Heart left ventricle (tissue), 16 donors: Measurements from ENCODE around the gene DPH2. TPM values are rescaled to one million over a fixed set of nuclear protein-coding genes. Genes with fewer than 3 reads are reported as not detected.

Source experiments
- ATAC-seq, 4 donors: fragments of 200-7000 bp; cut with Tn5 transposase; one replicate each; pipeline ENCODE4 v1.9.1; 2020 to 2022; ENCODE audit warnings: moderate library complexity in 4 of 4, mild to moderate bottlenecking in 3 of 4, moderate number of reproducible peaks in 1 of 4
- DNase-seq, 5 donors: peaks; one replicate each; pipeline ENCODE4 v3.0.0-alpha.2; 2020
- H3K27ac ChIP-seq, 12 donors: fragments of 200-600 bp; sonication (generic) in 4 of 12; one replicate each; pipeline versions ENCODE4 v1.5.0 to v1.8.0; 2016 to 2022; ENCODE audit warnings: mild to moderate bottlenecking in 2 of 12
- H3K27me3 ChIP-seq, 9 donors: fragments of 200-600 bp; sonication (generic) in 2 of 9; one replicate each; pipeline versions ENCODE4 v1.5.1 to v1.8.0; 2016 to 2022; ENCODE audit warnings: mild to moderate bottlenecking in 3 of 9
- H3K36me3 ChIP-seq, 9 donors: fragments of 200-600 bp; sonication (generic) in 2 of 9; one replicate each; pipeline versions ENCODE4 v1.5.0 to v1.8.0; 2018 to 2022; ENCODE audit warnings: mild to moderate bottlenecking in 2 of 9
- H3K4me1 ChIP-seq, 12 donors: fragments of 200-600 bp; sonication (generic) in 4 of 12; one replicate each; pipeline versions ENCODE4 v1.5.0 to v1.8.0; 2016 to 2022; ENCODE audit warnings: mild to moderate bottlenecking in 3 of 12
- H3K4me3 ChIP-seq, 12 donors: fragments of 200-600 bp; sonication (generic) in 4 of 12; one replicate each; pipeline versions ENCODE4 v1.5.0 to v1.8.0; 2017 to 2022; ENCODE audit warnings: mild to moderate bottlenecking in 9 of 12, moderate library complexity in 4 of 12
- H3K9me3 ChIP-seq, 12 donors: fragments of 200-600 bp; sonication (generic) in 4 of 12; one replicate each; pipeline versions ENCODE4 v1.5.0 to v1.8.0; 2016 to 2022; ENCODE audit warnings: mild to moderate bottlenecking in 1 of 12
- POLR2A ChIP-seq, 2 donors: fragments of 450-650 bp; IDR thresholded peaks; one replicate each; pipeline ENCODE4 v1.6.1; 2017; ENCODE audit warnings: antibody characterized with exemption in 2 of 2, mild to moderate bottlenecking in 2 of 2, moderate library complexity in 2 of 2
- WGBS, 4 donors: extraction: QIAGEN DNeasy Blood & Tissue Kit in 2 of 4; methylation state at CpG; one replicate each; pipeline versions ENCODE4 v1.1.5 to v1.1.7; 2013 to 2018; 5-methylcytosine and 5-hydroxymethylcytosine counted together
- intact Hi-C, 10 donors: fragments of 100-400 bp; cut with DNase I; formaldehyde crosslinking; loops; one replicate each; pipeline versions ENCODE4 v1.11.1 to v1.14.2; 2022
- polyA plus RNA-seq, 2 donors: library from polyadenylated mRNA; stranded (reverse); fragments of 200-250 nt; gene quantifications; one replicate each; pipeline ENCODE4 v1.2.3, GENCODE V29; 2013
- total RNA-seq, 9 donors: library from RNA; depleted of rRNA in 2 of 9; stranded (reverse); fragments of >200 nt in 2 of 9; fragmentation: NEBNext Ultra II Directional in 3 of 9; extraction: Animal tissue kit (Norgen Biotek cat#: 25700) in 3 of 9; gene quantifications; one replicate each; pipeline versions ENCODE4 v1.1.0 to v1.2.4, GENCODE V29; 2016 to 2023
- TF ChIP-seq, protein P1 (sequence below), 12 donors: fragments of 200-600 bp; sonication (generic) in 4 of 12; IDR thresholded peaks; one replicate each; pipeline versions ENCODE4 v1.5.0 to v1.8.0; 2018 to 2022; ENCODE audit warnings: antibody characterized with exemption in 12 of 12, mild to moderate bottlenecking in 5 of 12
- donor health status: ischemic (EF 13 %, LVEDD 7.1; RV severe dilation, severe dysfunction).
- donor health status: healthy with polysubstance abuse.
- donor health status: DM: no; HTN: yes; CAD: no.
- donor health status: DM: no; HTN: no; CAD: no.
- donor health status: ischemic (EF 25% LVEDD 6.9; RV normal size, moderate dysfunction).
- donor health status: ischemic (EF 25% LVEDD 5.7; RV mildly dilated, moderate dysfunction).
- donor health status: healthy.
- donor health status: DM: yes; HTN: yes; CAD: no.
- donor health status: ischemic (EF 35%, LVEDD 5.7; RV mildly dilated, moderate dysfunction).
- donor health status: nonischemic (EF 11% LVEDD 7.7; RV severe dilation, severe dysfunction).
- donor health status: DM: yes; HTN: yes; CAD: no.
- donor health status: PGD.
- donor health status: ischemic (EF 29% LVEDD 5.4; RV normal size, mild dysfunction).
- donor health status: nonischemic (EF 23%, LVEDD 6.1; RV moderate dilation, normal function).

The DPH2 gene
- total and polyA plus RNA-seq, 11 donors = 8.0 to 65.6 (median 14.7) TPM

DNA sequence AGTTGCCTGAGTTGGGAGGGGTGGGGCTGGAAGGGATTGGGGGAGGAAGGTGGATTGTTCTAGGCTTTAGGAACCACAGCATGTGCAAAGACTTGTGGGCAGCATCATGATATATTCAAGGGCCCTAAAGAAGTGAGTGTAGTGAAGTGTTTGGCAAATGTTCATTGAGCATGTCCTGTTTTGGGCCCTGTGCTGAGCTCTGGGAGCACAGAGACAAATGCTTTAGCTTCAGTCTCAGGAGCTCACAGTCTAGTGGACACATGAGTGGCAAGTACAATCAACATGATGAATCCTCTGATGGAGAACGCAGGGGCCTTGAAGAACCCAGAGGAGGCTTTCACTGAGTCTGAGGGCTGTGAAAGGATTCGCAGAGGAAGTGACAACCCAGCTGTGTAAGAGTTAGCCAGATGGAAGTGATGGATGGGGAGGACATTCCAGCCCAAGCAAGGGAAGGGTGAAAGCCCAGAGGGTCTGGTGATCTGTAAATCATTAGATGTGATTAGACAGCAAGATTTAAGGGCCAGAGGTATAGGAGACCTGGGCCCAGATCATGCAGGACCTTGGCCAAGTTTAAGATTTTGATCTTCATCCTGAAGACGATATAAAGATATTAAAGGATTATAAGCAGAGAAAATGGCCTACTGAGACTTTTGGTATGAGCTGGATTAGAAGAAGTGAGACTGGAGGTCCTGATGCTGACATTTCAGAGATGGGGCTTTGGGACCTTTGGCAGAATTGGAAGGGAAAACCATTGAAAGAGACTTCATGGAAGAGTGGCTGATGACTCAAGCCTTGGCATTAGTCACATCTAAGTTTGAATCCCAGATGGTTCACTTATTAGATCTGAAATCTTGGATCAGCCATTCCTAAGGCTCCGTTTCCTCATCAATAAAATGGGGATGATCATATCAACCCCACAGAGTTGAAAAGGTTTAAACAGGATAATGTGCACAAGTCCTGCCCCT, 18.5 kb upstream of the DPH2 start:
- intact Hi-C loops = no loop called here
- TF ChIP-seq, protein P1, sequence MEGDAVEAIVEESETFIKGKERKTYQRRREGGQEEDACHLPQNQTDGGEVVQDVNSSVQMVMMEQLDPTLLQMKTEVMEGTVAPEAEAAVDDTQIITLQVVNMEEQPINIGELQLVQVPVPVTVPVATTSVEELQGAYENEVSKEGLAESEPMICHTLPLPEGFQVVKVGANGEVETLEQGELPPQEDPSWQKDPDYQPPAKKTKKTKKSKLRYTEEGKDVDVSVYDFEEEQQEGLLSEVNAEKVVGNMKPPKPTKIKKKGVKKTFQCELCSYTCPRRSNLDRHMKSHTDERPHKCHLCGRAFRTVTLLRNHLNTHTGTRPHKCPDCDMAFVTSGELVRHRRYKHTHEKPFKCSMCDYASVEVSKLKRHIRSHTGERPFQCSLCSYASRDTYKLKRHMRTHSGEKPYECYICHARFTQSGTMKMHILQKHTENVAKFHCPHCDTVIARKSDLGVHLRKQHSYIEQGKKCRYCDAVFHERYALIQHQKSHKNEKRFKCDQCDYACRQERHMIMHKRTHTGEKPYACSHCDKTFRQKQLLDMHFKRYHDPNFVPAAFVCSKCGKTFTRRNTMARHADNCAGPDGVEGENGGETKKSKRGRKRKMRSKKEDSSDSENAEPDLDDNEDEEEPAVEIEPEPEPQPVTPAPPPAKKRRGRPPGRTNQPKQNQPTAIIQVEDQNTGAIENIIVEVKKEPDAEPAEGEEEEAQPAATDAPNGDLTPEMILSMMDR (IDR thresholded peaks at IDR 0.05) = no peak
- TF ChIP-seq POLR2A (IDR thresholded peaks at IDR 0.05) = no peak
- H3K36me3 ChIP-seq = peaks cover 0 to 39% (median 13%) of the 10 kb centered on the region in 9 donors
- ATAC-seq = no peak
- no peaks in the 10 kb centered on the region for H3K9me3 ChIP-seq
- no peak overlapping the region for H3K4me3 ChIP-seq
- H3K4me1 ChIP-seq = peaks cover 6 to 74% (median 43%) of the 10 kb centered on the region in 12 donors
- no peak overlapping the region for H3K27ac ChIP-seq
- no peaks in the 10 kb centered on the region for H3K27me3 ChIP-seq
- 87 to 95% (median 93%) methylated on average over 4 of the region's 4 CpGs for WGBS, 4 donors
- no peak for DNase-seq

DNA sequence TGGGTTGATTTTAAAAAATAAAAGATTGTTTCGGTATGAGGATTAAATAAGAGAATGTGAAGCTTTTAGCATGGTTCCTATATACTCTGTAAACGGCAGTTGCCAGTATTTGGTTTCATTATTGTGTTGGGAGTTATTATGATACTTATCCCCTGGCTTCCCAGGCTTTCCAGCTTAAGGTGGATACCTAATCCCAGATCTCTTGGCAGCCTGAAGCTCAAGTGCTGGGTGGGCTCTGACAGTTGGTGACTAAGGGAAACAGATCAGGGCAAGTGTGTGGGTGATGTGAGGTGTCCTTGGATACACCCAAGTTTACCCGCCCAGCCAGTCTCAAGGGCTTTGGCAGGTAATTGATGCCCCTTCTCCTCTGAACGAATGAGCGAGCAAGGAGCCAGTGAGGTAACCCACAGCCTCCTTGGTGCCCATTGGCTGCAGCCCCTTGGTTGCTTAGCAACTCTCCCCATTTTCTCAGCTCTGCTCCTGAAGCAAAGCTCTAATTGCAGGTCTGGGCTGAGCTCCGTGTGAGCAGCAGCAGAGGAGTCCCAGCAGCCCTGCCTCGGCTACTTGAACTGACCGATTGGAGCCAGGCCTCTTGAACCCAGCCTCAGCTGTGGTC, 17.0 kb upstream of the DPH2 start:
- intact Hi-C loops = no loop called here
- no peak for ATAC-seq
- H3K4me1 ChIP-seq = peaks cover 6 to 65% (median 37%) of the 10 kb centered on the region in 12 donors

DNA sequence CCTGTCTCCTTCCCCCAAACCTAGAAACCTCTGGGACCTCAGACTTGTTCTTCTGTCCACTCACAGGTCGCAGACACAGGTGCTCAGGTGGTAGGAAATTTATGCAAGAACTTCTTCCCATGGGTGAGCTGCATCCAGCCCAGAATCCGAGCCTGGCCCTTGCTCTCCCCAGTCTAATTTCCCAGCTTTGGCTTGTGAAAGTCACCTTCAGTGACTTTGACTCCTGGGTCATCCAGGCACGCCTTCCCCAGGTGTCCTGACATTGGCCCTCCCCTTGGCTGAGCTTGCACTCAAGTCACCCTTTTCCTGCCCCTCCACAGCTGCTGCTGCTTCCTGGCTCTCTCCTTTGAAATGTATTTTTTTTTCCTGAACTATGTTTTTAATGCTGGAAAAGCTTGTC, 16.4 kb upstream of the DPH2 start:
- TF ChIP-seq, protein P1 (IDR thresholded peaks at IDR 0.05) = no peak
- TF ChIP-seq POLR2A (IDR thresholded peaks at IDR 0.05) = no peak
- H3K36me3 ChIP-seq = peaks cover 0 to 59% (median 33%) of the 10 kb centered on the region in 9 donors
- intact Hi-C loops = no loop called here
- no peak overlapping the region for H3K4me3 ChIP-seq
- WGBS, 4 donors = 77 to 84% (median 78%) methylated on average over 3 of the region's 3 CpGs
- no peak for DNase-seq
- peaks cover 3 to 60% (median 31%) of the 10 kb centered on the region in 12 donors for H3K4me1 ChIP-seq
- H3K27me3 ChIP-seq = no peaks in the 10 kb centered on the region
- H3K27ac ChIP-seq = peak overlapping the region in 2 of 12 donors; percentile 33 to 35
- no peak for ATAC-seq
- no peaks in the 10 kb centered on the region for H3K9me3 ChIP-seq

More for the DNA sequence above, 17.0 kb upstream of the DPH2 start:
- TF ChIP-seq, protein P1 (IDR thresholded peaks at IDR 0.05) = no peak
- TF ChIP-seq POLR2A (IDR thresholded peaks at IDR 0.05) = no peak
- H3K27me3 ChIP-seq = no peaks in the 10 kb centered on the region
- peak overlapping the region in 1 of 12 donors; percentile 33 for H3K27ac ChIP-seq
- peaks cover 0 to 54% (median 28%) of the 10 kb centered on the region in 9 donors for H3K36me3 ChIP-seq
- no peak for DNase-seq
- WGBS, 4 donors = 69 to 85% (median 80%) methylated on average over 8 of the region's 8 CpGs
- no peaks in the 10 kb centered on the region for H3K9me3 ChIP-seq
- H3K4me3 ChIP-seq = no peak overlapping the region

DNA sequence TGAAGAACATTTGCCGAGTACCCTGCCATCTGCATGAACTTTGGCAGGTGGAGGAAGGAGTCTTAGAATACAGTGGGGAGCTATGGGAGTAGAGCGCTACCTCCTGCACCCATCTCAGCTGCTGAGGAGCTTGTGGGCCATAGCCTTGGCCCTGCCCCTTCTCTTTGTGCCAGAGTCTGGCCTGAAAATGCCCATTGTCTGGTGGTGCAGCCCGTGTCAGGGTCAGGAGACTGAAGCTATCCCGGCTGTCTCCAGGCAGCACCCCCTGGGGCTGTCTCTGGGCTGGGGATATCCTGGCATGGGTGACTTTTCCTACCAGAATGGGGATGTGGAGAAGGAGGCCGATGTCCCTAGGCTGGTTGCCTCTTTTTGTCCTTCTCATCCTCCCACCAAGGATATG, 15.8 kb upstream of the DPH2 start:
- Histone ChIP-seq H3K9me3 (no peaks in the 10 kb centered on the region), H3K27me3 (no peaks in the 10 kb centered on the region), H3K27ac (no peak overlapping the region), H3K36me3 (peaks cover 0 to 66% (median 40%) of the 10 kb centered on the region in 9 donors), H3K4me1 (peaks cover 0 to 53% (median 25%) of the 10 kb centered on the region in 12 donors), H3K4me3 (no peak overlapping the region)
- DNase-seq (no peak), ATAC-seq (no peak)
- intact Hi-C loops = no loop called here
- TF ChIP-seq, protein P1 (IDR thresholded peaks at IDR 0.05) = no peak
- TF ChIP-seq POLR2A (IDR thresholded peaks at IDR 0.05) = no peak
- WGBS, 4 donors = 88 to 94% (median 92%) methylated on average over 5 of the region's 5 CpGs
